SK-N-SH (cell line): ENCODE data around the gene ACOX2. TPM values are rescaled to one million over a fixed set of nuclear protein-coding genes. Genes with fewer than 3 reads are reported as not detected.

Experiments
- ELF1 ChIP-seq: IDR thresholded peaks from 2 replicates; pipeline ENCODE4 v1.4.0; 2012
- EZH2phosphoT487 ChIP-seq: fragments of 200-600 bp; sonication (generic); IDR thresholded peaks from 2 replicates; pipeline ENCODE4 v1.6.1; 2017; ENCODE audit warnings: low read depth, mixed run types, mild to moderate bottlenecking, antibody characterized with exemption, moderate library complexity, borderline replicate concordance
- FOXM1 ChIP-seq: IDR thresholded peaks from 2 replicates; pipeline ENCODE4 v1.4.0; 2012; ENCODE audit warnings: low read depth, mild to moderate bottlenecking
- GABPA ChIP-seq: IDR thresholded peaks from 2 replicates; pipeline ENCODE4 v1.4.0; 2012; ENCODE audit warnings: low read depth, mild to moderate bottlenecking
- GATA2 ChIP-seq: sonication (generic); formaldehyde crosslinking; IDR thresholded peaks from 2 replicates; pipeline ENCODE4 v1.5.0; 2020; ENCODE audit warnings: mild to moderate bottlenecking, missing genetic modification reagents
- JUND ChIP-seq: IDR thresholded peaks from 2 replicates; pipeline ENCODE4 v1.4.0; 2012
- MEF2A ChIP-seq: IDR thresholded peaks from 2 replicates; pipeline ENCODE4 v1.4.0; 2012; ENCODE audit warnings: low read depth, borderline replicate concordance
- MXI1 ChIP-seq: IDR thresholded peaks from 2 replicates; pipeline ENCODE4 v1.6.1; 2012; ENCODE audit warnings: mild to moderate bottlenecking, low read depth, low read length, improper control_type of control experiment
- NFIC ChIP-seq: IDR thresholded peaks from 2 replicates; pipeline ENCODE4 v1.4.0; 2012; ENCODE audit warnings: borderline replicate concordance
- NRF1 ChIP-seq: IDR thresholded peaks from 2 replicates; pipeline ENCODE4 v1.6.1; 2012; ENCODE audit warnings: low read depth, mild to moderate bottlenecking, low read length
- PBX3 ChIP-seq: IDR thresholded peaks from 2 replicates; pipeline ENCODE4; 2012
- RAD21 ChIP-seq: IDR thresholded peaks from 2 replicates; pipeline ENCODE4 v1.6.1; 2012; ENCODE audit warnings: mild to moderate bottlenecking, low read length
- RXRA ChIP-seq: IDR thresholded peaks from 2 replicates; pipeline ENCODE4 v1.4.0; 2012; ENCODE audit warnings: low read depth, mild to moderate bottlenecking, borderline replicate concordance
- SIN3A ChIP-seq: IDR thresholded peaks from 2 replicates; pipeline ENCODE4 v1.6.1; 2012; ENCODE audit warnings: low read depth, mild to moderate bottlenecking, low read length, moderate library complexity, borderline replicate concordance
- TAF1 ChIP-seq: IDR thresholded peaks from 2 replicates; pipeline ENCODE4 v1.6.1; 2012; ENCODE audit warnings: low read depth, mild to moderate bottlenecking, low read length, moderate library complexity, borderline replicate concordance
- YY1 ChIP-seq: IDR thresholded peaks from 2 replicates; pipeline ENCODE4 v1.4.0; 2012; ENCODE audit warnings: low read depth, mild to moderate bottlenecking
- ZBTB33 ChIP-seq: IDR thresholded peaks from 2 replicates; pipeline ENCODE4 v1.4.0; 2012; ENCODE audit warnings: low read depth, borderline replicate concordance
- polyA plus RNA-seq, 3 experiments: library from polyadenylated mRNA; depleted of rRNA; stranded (reverse); fragments of >200 nt; gene quantifications; 2 replicates each; pipeline ENCODE4 v1.2.3, GENCODE V29; 2012
- TF ChIP-seq, protein P1 (sequence below): IDR thresholded peaks from 2 replicates; pipeline ENCODE4 v1.4.0; 2012; ENCODE audit warnings: low read depth
- TF ChIP-seq, protein P2 (sequence below): IDR thresholded peaks from 2 replicates; pipeline ENCODE4 v1.4.0; 2012; ENCODE audit warnings: low read depth, borderline replicate concordance
- TF ChIP-seq, protein P3 (sequence below): fragments of 150-350 bp; IDR thresholded peaks from 2 replicates; pipeline ENCODE4 v1.6.1; 2017; ENCODE audit warnings: antibody characterized with exemption, low read length, low read depth, borderline replicate concordance

Gene ACOX2
- polyA plus RNA-seq, 1 of the 3 experiments (the other 2 are of a cell fraction), result 9.0 TPM

- TF ChIP-seq MXI1 (no peak), MEF2A (no peak), YY1 (peak; percentile 40; the same call in 1 of the 2 replicates), SIN3A (no peak), EZH2phosphoT487 (no peak), FOXM1 (no peak), GABPA (no peak), ELF1 (no peak), GATA2 (CRISPR knock-in tag) (no peak), PBX3 (0 out of 2 replicates have a peak, but pooled peaks have one; percentile 12), JUND (peak; percentile 89), NRF1 (no peak), TAF1 (no peak), RAD21 (no peak), ZBTB33 (no peak), NFIC (peak; percentile 41), RXRA (no peak)
- TF ChIP-seq, protein P1, sequence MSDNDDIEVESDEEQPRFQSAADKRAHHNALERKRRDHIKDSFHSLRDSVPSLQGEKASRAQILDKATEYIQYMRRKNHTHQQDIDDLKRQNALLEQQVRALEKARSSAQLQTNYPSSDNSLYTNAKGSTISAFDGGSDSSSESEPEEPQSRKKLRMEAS, result peak; percentile 40; the same call in 1 of the 2 replicates
- TF ChIP-seq, protein P2, sequence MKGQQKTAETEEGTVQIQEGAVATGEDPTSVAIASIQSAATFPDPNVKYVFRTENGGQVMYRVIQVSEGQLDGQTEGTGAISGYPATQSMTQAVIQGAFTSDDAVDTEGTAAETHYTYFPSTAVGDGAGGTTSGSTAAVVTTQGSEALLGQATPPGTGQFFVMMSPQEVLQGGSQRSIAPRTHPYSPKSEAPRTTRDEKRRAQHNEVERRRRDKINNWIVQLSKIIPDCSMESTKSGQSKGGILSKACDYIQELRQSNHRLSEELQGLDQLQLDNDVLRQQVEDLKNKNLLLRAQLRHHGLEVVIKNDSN, result no peak
- TF ChIP-seq, protein P3, sequence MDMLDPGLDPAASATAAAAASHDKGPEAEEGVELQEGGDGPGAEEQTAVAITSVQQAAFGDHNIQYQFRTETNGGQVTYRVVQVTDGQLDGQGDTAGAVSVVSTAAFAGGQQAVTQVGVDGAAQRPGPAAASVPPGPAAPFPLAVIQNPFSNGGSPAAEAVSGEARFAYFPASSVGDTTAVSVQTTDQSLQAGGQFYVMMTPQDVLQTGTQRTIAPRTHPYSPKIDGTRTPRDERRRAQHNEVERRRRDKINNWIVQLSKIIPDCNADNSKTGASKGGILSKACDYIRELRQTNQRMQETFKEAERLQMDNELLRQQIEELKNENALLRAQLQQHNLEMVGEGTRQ, result no peak
Observed at GRCh38 chr3:58526515-58526957, 10.5 kb downstream of the ACOX2 start (continued).
